B cell (primary cell): Measurements from ENCODE around the gene TFPI2. TPM values are rescaled to one million over a fixed set of nuclear protein-coding genes. Genes with fewer than 3 reads are reported as not detected.

Experiments
- ATAC-seq: fragments of 200-7000 bp; cut with Tn5 transposase; one replicate; pipeline ENCODE4 v1.10.0; 2021; ENCODE audit warnings: low read depth, mild to moderate bottlenecking, moderate number of reproducible peaks, moderate library complexity
- CTCF ChIA-PET: fragments of 350-600 bp; sonication (Branson Sonifier 250); formaldehyde crosslinking; loops from one replicate; lab custom pipeline; 2021; ENCODE audit warnings: antibody characterized with exemption, inconsistent platforms; lab: Charles Lee
- POLR2A ChIA-PET: fragments of 350-600 bp; sonication (Branson Sonifier 250); formaldehyde crosslinking; loops from one replicate; lab custom pipeline; 2021; ENCODE audit warnings: antibody characterized with exemption; lab: Charles Lee
- DNase-seq: peaks from one replicate; pipeline ENCODE4 v3.0.0; 2013
- H2AFZ ChIP-seq: 2 replicates; pipeline ENCODE4 v1.6.1; 2012; ENCODE audit warnings: mild to moderate bottlenecking, low read depth, low read length; ENCODE audit not compliant: insufficient read depth, poor library complexity, severe bottlenecking
- H3K27ac ChIP-seq, 2 donors: 1 replicate in 1 of 2; 2 replicates in 1 of 2; pipeline ENCODE4 v1.5.1; 2012 to 2013; ENCODE audit warnings: low read length in 2 of 2, mild to moderate bottlenecking in 2 of 2, moderate library complexity in 1 of 2
- H3K27me3 ChIP-seq, 4 experiments: fragments of 200-600 bp in 1 of 4; sonication (generic) in 1 of 4; replicated peaks in 1 of 4; 1 replicate in 2 of 4; 2 replicates in 2 of 4; pipeline versions ENCODE4 v1.6.1 to v1.7.0; 2013 to 2016; ENCODE audit warnings: low read length in 3 of 4, mild to moderate bottlenecking in 2 of 4, mixed read lengths in 1 of 4, moderate library complexity in 1 of 4; ENCODE audit not compliant: insufficient read depth in 4 of 4, control insufficient read depth in 3 of 4; ENCODE audit errors: control extremely low read depth in 1 of 4
- H3K36me3 ChIP-seq, 2 experiments: replicated peaks in 1 of 2; 1 replicate in 1 of 2; 2 replicates in 1 of 2; pipeline versions ENCODE4 v1.6.1 to v1.7.1; 2013; ENCODE audit warnings: low read length in 1 of 2; ENCODE audit not compliant: insufficient read depth in 2 of 2, control insufficient read depth in 1 of 2; ENCODE audit errors: control extremely low read depth in 1 of 2, extremely low read depth in 1 of 2
- H3K4me1 ChIP-seq, 2 donors: fragments of 200-600 bp in 1 of 2; sonication (generic) in 1 of 2; 1 replicate in 1 of 2; 2 replicates in 1 of 2; pipeline versions ENCODE4 v1.5.1 to v1.6.1; 2013 to 2017; ENCODE audit warnings: low read length in 2 of 2; ENCODE audit not compliant: control insufficient read depth in 2 of 2, insufficient read depth in 2 of 2
- H3K4me2 ChIP-seq: replicated peaks from 2 replicates; pipeline ENCODE3; 2012; ENCODE audit warnings: mild to moderate bottlenecking, low read depth, low read length; ENCODE audit not compliant: poor library complexity, severe bottlenecking
- H3K4me3 ChIP-seq, 5 experiments: fragments of 200-600 bp in 1 of 5; sonication (generic) in 1 of 5; 1 replicate in 3 of 5; 2 replicates in 2 of 5; pipeline versions ENCODE4 v1.5.1 to v1.7.0; 2011 to 2016; ENCODE audit warnings: low read length in 4 of 5, mild to moderate bottlenecking in 4 of 5, low read depth in 2 of 5, control low read depth in 1 of 5, moderate library complexity in 1 of 5; ENCODE audit not compliant: insufficient read depth in 1 of 5; ENCODE audit errors: control extremely low read depth in 1 of 5, extremely low read depth in 1 of 5
- H3K79me2 ChIP-seq: fragments of 200-600 bp; sonication (generic); one replicate; pipeline ENCODE4 v1.6.0; 2016; ENCODE audit warnings: low read length; ENCODE audit not compliant: control insufficient read depth, insufficient read depth
- H3K9ac ChIP-seq: fragments of 200-600 bp; sonication (generic); 2 replicates; pipeline ENCODE4 v1.6.1; 2017; ENCODE audit warnings: mild to moderate bottlenecking, low read length, moderate library complexity
- H3K9me3 ChIP-seq, 3 donors: one replicate each; pipeline versions ENCODE4 v1.6.1 to v1.7.1; 2013; ENCODE audit warnings: low read length in 2 of 3; ENCODE audit not compliant: control insufficient read depth in 2 of 3, insufficient read depth in 1 of 3; ENCODE audit errors: control extremely low read depth in 1 of 3
- H4K20me1 ChIP-seq: 2 replicates; pipeline ENCODE4 v1.6.0; 2012; ENCODE audit warnings: mild to moderate bottlenecking, low read length; ENCODE audit not compliant: insufficient read depth, control insufficient read depth, poor library complexity, severe bottlenecking
- H3K27ac Mint-ChIP-seq: one replicate; pipeline ENCODE4 v1.8.0; 2021; ENCODE audit warnings: mixed read lengths
- H3K27me3 Mint-ChIP-seq: one replicate; pipeline ENCODE4 v1.8.0; 2021; ENCODE audit warnings: mixed read lengths
- H3K4me1 Mint-ChIP-seq: one replicate; pipeline ENCODE4 v1.8.0; 2021; ENCODE audit warnings: mixed read lengths
- H3K4me3 Mint-ChIP-seq: one replicate; pipeline ENCODE4 v1.8.0; 2021; ENCODE audit warnings: mixed read lengths
- H3K9me3 Mint-ChIP-seq: one replicate; pipeline ENCODE4 v1.8.0; 2022; ENCODE audit warnings: mixed read lengths; ENCODE audit not compliant: insufficient read depth
- CTCF ChIP-seq: fragments of 200-600 bp; IDR thresholded peaks from one replicate; pipeline ENCODE4 v1.8.0; 2022; ENCODE audit warnings: antibody characterized with exemption, mild to moderate bottlenecking
- EZH2 ChIP-seq: IDR thresholded peaks from 2 replicates; pipeline ENCODE4 v1.6.1; 2012; ENCODE audit warnings: borderline replicate concordance, low read depth, mild to moderate bottlenecking, moderate library complexity, low read length; ENCODE audit not compliant: insufficient read depth, poor library complexity, severe bottlenecking
- intact Hi-C: fragments of 100-400 bp; cut with micrococcal nuclease; formaldehyde crosslinking; loops from one replicate; pipeline ENCODE4 v1.10.0; 2022
- polyA plus RNA-seq: library from polyadenylated mRNA; depleted of rRNA; stranded (reverse); fragments of >200 nt; gene quantifications from 2 replicates; pipeline ENCODE4 v1.2.3, GENCODE V29; 2012
- total RNA-seq, 2 donors: library from RNA; stranded (reverse); fragments of 120-200 nt in 1 of 2; gene quantifications; 1 replicate in 1 of 2; 2 replicates in 1 of 2; pipeline versions ENCODE4 v1.2.3 to v1.2.4, GENCODE V29; 2013 to 2022

TFPI2 gene
- total and polyA plus RNA-seq, 2 donors (not counting 1 experiment from before 2014, with no cell fraction given): 0.21 to 0.96 TPM

GRCh38 chr7:93882468-93882867, 8.1 kb downstream of the TFPI2 start:
- CTCF ChIA-PET: no interaction called here
- Histone ChIP-seq H3K36me3 (no peaks in the 10 kb centered on the region), H3K79me2 (no peaks in the 10 kb centered on the region), H3K9me3 (no peaks in the 10 kb centered on the region), H3K27me3 (peaks cover 0 to 5% (median 0%) of the 10 kb centered on the region in 4 experiments), H3K4me2 (no peak overlapping the region), H3K4me1 (no peaks in the 10 kb centered on the region), H4K20me1 (no peaks in the 10 kb centered on the region), H3K9ac (no peak overlapping the region), H2AFZ (no peak overlapping the region), H3K4me3 (no peak overlapping the region), H3K27ac (no peak overlapping the region)
- POLR2A ChIA-PET: no interaction called here
- TF ChIP-seq EZH2 (no peak), CTCF (no peak)
- Mint-ChIP-seq H3K27ac (no peak overlapping the region), H3K27me3 (peaks cover 11% of the 10 kb centered on the region), H3K4me3 (no peak overlapping the region), H3K9me3 (peaks cover 2% of the 10 kb centered on the region), H3K4me1 (no peaks in the 10 kb centered on the region)
- ATAC-seq: no peak
- no peak for DNase-seq
- intact Hi-C loops: loop anchor here (5.0 kb wide), 1 partner anchor 340 kb away; no protein-coding TSS in a partner anchor

GRCh38 chr7:93879356-93879755, 11.2 kb downstream of the TFPI2 start:
- ATAC-seq (no peak), DNase-seq (no peak)
- H3K27me3 ChIP-seq: peaks cover 0 to 4% (median 0%) of the 10 kb centered on the region in 4 experiments
- peaks cover 0 to 1% (median 0%) of the 10 kb centered on the region in 3 donors for H3K9me3 ChIP-seq
- H3K79me2 ChIP-seq: no peaks in the 10 kb centered on the region
- ChIA-PET POLR2A (no interaction called here), CTCF (no interaction called here)
- peaks cover 4% of the 10 kb centered on the region for H3K27me3 Mint-ChIP-seq
- no peaks in the 10 kb centered on the region for H3K4me1 Mint-ChIP-seq
- no peaks in the 10 kb centered on the region for H3K4me1 ChIP-seq
- H3K27ac ChIP-seq: no peak overlapping the region
- no peak overlapping the region for H3K4me2 ChIP-seq
- no peaks in the 10 kb centered on the region for H4K20me1 ChIP-seq
- no peaks in the 10 kb centered on the region for H3K36me3 ChIP-seq
- TF ChIP-seq CTCF: no peak
- TF ChIP-seq EZH2: no peak
- no peak overlapping the region for H2AFZ ChIP-seq
- H3K27ac Mint-ChIP-seq: no peak overlapping the region
- no peak overlapping the region for H3K9ac ChIP-seq
- H3K4me3 Mint-ChIP-seq: no peak overlapping the region
- peaks cover 2% of the 10 kb centered on the region for H3K9me3 Mint-ChIP-seq
- H3K4me3 ChIP-seq: no peak overlapping the region
- intact Hi-C loops: no loop called here
